Trophoblast cell (in vitro differentiated cells and primary cell): ENCODE measurements around the gene MROH8.

Experiments
- DNase-seq, 2 donors: peaks; one replicate each; pipeline ENCODE4 v3.0.0-alpha.2; 2016
- H2AFZ ChIP-seq: 2 replicates; pipeline ENCODE4 v1.6.1; 2013; ENCODE audit warnings: low read length, moderate library complexity, mild to moderate bottlenecking; ENCODE audit not compliant: insufficient read depth, poor library complexity
- H2AK5ac ChIP-seq: 2 replicates; pipeline ENCODE4 v1.6.1; 2013; ENCODE audit warnings: mild to moderate bottlenecking, low read length
- H2BK120ac ChIP-seq: 2 replicates; pipeline ENCODE4 v1.6.1; 2013; ENCODE audit warnings: low read length, mild to moderate bottlenecking, moderate library complexity; ENCODE audit not compliant: insufficient read depth, poor library complexity
- H2BK12ac ChIP-seq: 2 replicates; pipeline ENCODE4 v1.6.1; 2013; ENCODE audit warnings: mild to moderate bottlenecking, low read length, moderate library complexity
- H2BK5ac ChIP-seq: 2 replicates; pipeline ENCODE4 v1.6.1; 2013; ENCODE audit warnings: low read length, low read depth, moderate library complexity, mild to moderate bottlenecking; ENCODE audit not compliant: poor library complexity
- H3K14ac ChIP-seq: 2 replicates; pipeline ENCODE4 v1.6.1; 2013; ENCODE audit warnings: mild to moderate bottlenecking, low read length
- H3K18ac ChIP-seq: 2 replicates; pipeline ENCODE4 v1.6.1; 2013; ENCODE audit warnings: mild to moderate bottlenecking, low read length
- H3K23ac ChIP-seq: 2 replicates; pipeline ENCODE4 v1.6.1; 2013; ENCODE audit warnings: low read length
- H3K27ac ChIP-seq: 2 replicates; pipeline ENCODE4 v1.5.1; 2013; ENCODE audit warnings: low read depth, mild to moderate bottlenecking, inconsistent platforms, low read length, moderate library complexity
- H3K27me3 ChIP-seq: 2 replicates; pipeline ENCODE4 v1.6.1; 2013; ENCODE audit warnings: inconsistent platforms, mild to moderate bottlenecking, low read length, moderate library complexity; ENCODE audit not compliant: insufficient read depth
- H3K36me3 ChIP-seq, 2 experiments: 1 replicate in 1 of 2; 2 replicates in 1 of 2; pipeline ENCODE4 v1.6.1; 2013; ENCODE audit warnings: low read length in 2 of 2, mild to moderate bottlenecking in 2 of 2, moderate library complexity in 1 of 2; ENCODE audit not compliant: insufficient read depth in 2 of 2, control insufficient read depth in 1 of 2
- H3K4ac ChIP-seq: 2 replicates; pipeline ENCODE4 v1.6.1; 2013; ENCODE audit warnings: low read depth, mild to moderate bottlenecking, low read length, moderate library complexity
- H3K4me1 ChIP-seq, 2 experiments: 1 replicate in 1 of 2; 2 replicates in 1 of 2; pipeline ENCODE4 v1.6.1; 2013; ENCODE audit warnings: low read length in 2 of 2, mild to moderate bottlenecking in 2 of 2, moderate library complexity in 1 of 2; ENCODE audit not compliant: insufficient read depth in 2 of 2, control insufficient read depth in 1 of 2
- H3K4me2 ChIP-seq: 2 replicates; pipeline ENCODE4 v1.6.1; 2013; ENCODE audit warnings: inconsistent platforms, mild to moderate bottlenecking, low read length, moderate library complexity
- H3K4me3 ChIP-seq: 2 replicates; pipeline ENCODE4 v1.5.1; 2013; ENCODE audit warnings: mild to moderate bottlenecking, low read depth, low read length, inconsistent platforms
- H3K79me1 ChIP-seq: one replicate; pipeline ENCODE4 v1.6.1; 2013; ENCODE audit warnings: low read length
- H3K79me2 ChIP-seq: 2 replicates; pipeline ENCODE4 v1.6.1; 2013; ENCODE audit warnings: low read length, mild to moderate bottlenecking; ENCODE audit not compliant: control insufficient read depth, insufficient read depth, poor library complexity
- H3K9ac ChIP-seq: 2 replicates; pipeline ENCODE4 v1.6.1; 2013; ENCODE audit warnings: mild to moderate bottlenecking, low read length
- H3K9me3 ChIP-seq: 2 replicates; pipeline ENCODE4 v1.6.1; 2013; ENCODE audit warnings: low read depth, mild to moderate bottlenecking, control low read depth, inconsistent platforms, low read length; ENCODE audit not compliant: insufficient read depth
- H4K12ac ChIP-seq: 2 replicates; pipeline ENCODE4 v1.6.1; 2013; ENCODE audit warnings: low read depth, mild to moderate bottlenecking, low read length, moderate library complexity
- H4K8ac ChIP-seq: 2 replicates; pipeline ENCODE4 v1.6.1; 2013; ENCODE audit warnings: low read depth, mild to moderate bottlenecking, low read length, moderate library complexity
- H4K91ac ChIP-seq: one replicate; pipeline ENCODE4 v1.6.1; 2013; ENCODE audit warnings: low read depth, mild to moderate bottlenecking, low read length, moderate library complexity
- WGBS: extraction: QIAGEN DNeasy Blood & Tissue Kit; methylation state at CpG from one replicate; pipeline ENCODE4 v1.1.7; 2013; ENCODE audit warnings: missing lambda C conversion rate; ENCODE audit not compliant: insufficient read length, insufficient coverage; ENCODE audit errors: extremely low coverage; 5-methylcytosine and 5-hydroxymethylcytosine counted together

The MROH8 gene

DNA sequence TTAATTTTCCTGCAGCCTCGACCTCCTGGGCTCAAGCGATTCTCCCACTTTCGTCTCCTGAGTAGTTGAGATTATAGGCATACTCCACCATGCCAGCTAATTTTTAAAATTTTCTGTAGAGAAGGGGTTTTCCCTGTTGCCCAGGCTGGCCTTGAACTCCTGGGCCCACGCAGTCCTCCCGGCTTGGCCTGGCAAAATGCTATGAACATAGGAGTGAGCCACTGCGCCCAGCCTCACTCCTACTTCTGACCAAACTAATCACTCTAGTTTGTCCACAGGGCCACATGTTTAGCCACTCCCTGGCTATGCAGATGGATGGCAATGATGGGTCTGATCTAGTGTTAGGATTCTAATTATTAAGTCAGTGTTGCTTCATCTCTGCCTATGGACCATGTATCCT lies 32.1 kb downstream of the MROH8 start:
- Histone ChIP-seq H3K36me3 (no peaks in the 10 kb centered on the region), H2BK120ac (no peak overlapping the region), H3K4ac (no peak overlapping the region), H3K23ac (no peak overlapping the region), H2AFZ (no peak overlapping the region), H3K79me2 (no peaks in the 10 kb centered on the region), H3K4me2 (no peak overlapping the region), H2AK5ac (no peak overlapping the region), H3K4me3 (no peak overlapping the region), H4K91ac (no peak overlapping the region), H3K9me3 (no peaks in the 10 kb centered on the region), H3K9ac (no peak overlapping the region), H4K12ac (no peak overlapping the region), H3K79me1 (no peaks in the 10 kb centered on the region), H3K27ac (no peak overlapping the region), H3K4me1 (no peaks in the 10 kb centered on the region), H3K18ac (no peak overlapping the region), H2BK12ac (no peak overlapping the region), H4K8ac (no peak overlapping the region), H3K14ac (no peak overlapping the region), H3K27me3 (no peaks in the 10 kb centered on the region), H2BK5ac (no peak overlapping the region)
- DNase-seq, result no peak
- no CpG with 5 or more reads among the region's 6 CpGs for WGBS

DNA sequence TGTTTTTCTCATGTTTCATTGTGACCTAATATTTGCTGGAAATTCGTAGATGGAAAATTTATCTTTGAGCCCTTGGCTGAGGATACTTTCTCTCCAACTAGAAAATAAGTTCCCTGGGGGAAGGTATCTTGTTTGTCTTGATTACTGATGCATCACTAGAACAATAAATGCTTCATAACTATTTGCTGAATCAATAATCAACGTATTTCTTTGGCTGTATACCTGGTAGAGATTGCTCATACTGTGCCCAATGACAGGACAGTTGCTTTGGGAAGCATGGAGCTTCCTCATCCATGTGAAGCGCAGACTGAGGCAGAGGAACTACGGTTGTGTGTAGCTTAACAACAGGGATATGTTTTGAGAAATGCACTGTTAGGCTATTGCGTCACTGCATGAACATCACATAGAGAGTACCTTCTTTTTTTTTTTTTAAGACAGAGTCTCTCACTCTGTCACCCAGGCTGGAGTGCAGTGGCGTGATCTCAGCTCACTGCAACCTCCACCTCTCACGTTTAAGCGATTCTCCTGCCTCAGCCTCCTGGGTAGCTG lies 34.4 kb downstream of the MROH8 start:
- Histone ChIP-seq H2BK12ac (no peak overlapping the region), H3K9me3 (no peaks in the 10 kb centered on the region), H3K4me2 (no peak overlapping the region), H3K14ac (no peak overlapping the region), H3K27me3 (no peaks in the 10 kb centered on the region), H3K4me1 (no peaks in the 10 kb centered on the region), H3K4ac (no peak overlapping the region), H3K79me2 (no peaks in the 10 kb centered on the region), H2AFZ (no peak overlapping the region), H3K18ac (no peak overlapping the region), H3K23ac (no peak overlapping the region), H3K36me3 (no peaks in the 10 kb centered on the region), H3K79me1 (no peaks in the 10 kb centered on the region), H4K91ac (no peak overlapping the region), H3K9ac (no peak overlapping the region), H4K8ac (no peak overlapping the region), H3K4me3 (no peak overlapping the region), H2AK5ac (no peak overlapping the region), H2BK120ac (no peak overlapping the region), H2BK5ac (no peak overlapping the region), H3K27ac (no peak overlapping the region), H4K12ac (no peak overlapping the region)
- no peak for DNase-seq
- WGBS, result no CpG with 5 or more reads among the region's 8 CpGs

DNA sequence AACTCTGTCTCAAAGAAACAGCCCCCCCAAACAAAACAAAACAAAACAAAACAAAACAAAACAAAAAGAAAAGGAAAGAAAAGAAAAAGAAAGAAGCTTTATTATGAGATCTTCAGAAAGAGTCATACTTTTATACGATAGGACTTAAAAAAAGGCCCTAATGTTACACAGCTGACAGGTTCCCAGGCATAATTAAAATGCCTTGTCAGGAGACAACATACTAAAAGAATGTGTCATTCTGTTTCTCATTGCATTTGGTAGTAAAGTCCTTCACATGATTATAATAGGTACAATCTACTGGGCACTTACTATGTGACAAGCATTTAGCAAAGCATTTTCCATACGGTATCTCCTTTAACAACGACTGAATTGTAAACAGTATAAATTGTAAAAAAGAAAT lies 36.6 kb downstream of the MROH8 start:
- Histone ChIP-seq H2BK12ac (no peak overlapping the region), H3K9ac (no peak overlapping the region), H4K91ac (no peak overlapping the region), H3K4ac (no peak overlapping the region), H3K18ac (no peak overlapping the region), H3K27ac (no peak overlapping the region), H4K12ac (no peak overlapping the region), H2AK5ac (no peak overlapping the region), H3K79me2 (no peaks in the 10 kb centered on the region), H3K27me3 (no peaks in the 10 kb centered on the region), H4K8ac (no peak overlapping the region), H2AFZ (no peak overlapping the region), H3K4me3 (no peak overlapping the region), H3K4me2 (no peak overlapping the region), H3K9me3 (no peaks in the 10 kb centered on the region), H3K4me1 (no peaks in the 10 kb centered on the region), H3K36me3 (no peaks in the 10 kb centered on the region), H2BK120ac (no peak overlapping the region), H3K23ac (no peak overlapping the region), H3K14ac (no peak overlapping the region), H2BK5ac (no peak overlapping the region), H3K79me1 (no peaks in the 10 kb centered on the region)
- WGBS, result no CpG with 5 or more reads among the region's 3 CpGs
- peak; percentile 16 to 75 for DNase-seq

DNA sequence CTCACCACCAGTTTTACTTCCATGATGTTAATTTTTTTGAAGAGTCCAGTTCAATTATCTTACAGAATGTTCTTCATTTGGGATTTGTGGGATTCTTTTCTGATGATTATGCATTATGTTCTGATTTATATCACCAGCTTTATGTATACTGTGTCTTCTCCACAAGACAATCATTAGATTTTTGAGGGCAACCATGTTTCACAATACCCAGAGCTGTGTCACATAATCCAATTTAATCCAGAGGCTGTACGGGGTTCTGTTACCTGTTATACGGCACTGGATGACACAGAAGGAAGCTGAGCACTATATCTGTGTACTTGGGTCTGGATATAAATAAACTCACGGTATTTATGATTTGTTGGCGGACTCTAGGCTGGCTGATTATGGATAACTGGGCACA lies 41.8 kb downstream of the MROH8 start:
- WGBS, result no CpG with 5 or more reads among the region's 4 CpGs
- Histone ChIP-seq H2AFZ (no peak overlapping the region), H3K4me3 (no peak overlapping the region), H2AK5ac (no peak overlapping the region), H3K79me1 (no peaks in the 10 kb centered on the region), H3K4me2 (no peak overlapping the region), H4K8ac (no peak overlapping the region), H2BK5ac (no peak overlapping the region), H3K9ac (no peak overlapping the region), H4K12ac (no peak overlapping the region), H3K4ac (no peak overlapping the region), H3K14ac (no peak overlapping the region), H4K91ac (no peak overlapping the region), H3K18ac (no peak overlapping the region), H3K79me2 (no peaks in the 10 kb centered on the region), H3K27me3 (no peaks in the 10 kb centered on the region), H3K27ac (no peak overlapping the region), H2BK12ac (no peak overlapping the region), H3K36me3 (no peaks in the 10 kb centered on the region), H3K23ac (no peak overlapping the region), H3K9me3 (no peaks in the 10 kb centered on the region), H2BK120ac (no peak overlapping the region), H3K4me1 (no peaks in the 10 kb centered on the region)
- no peak for DNase-seq
